Ascending aorta (tissue), 2 donors: ENCODE measurements around the gene GLIS2. TPM values are rescaled to one million over a fixed set of nuclear protein-coding genes. Genes with fewer than 3 reads are reported as not detected.

Experiments
- DNase-seq, 2 donors: peaks; one replicate each; pipeline ENCODE4 v3.0.0-alpha.2; 2019; ENCODE audit warnings: low spot score in 2 of 2
- H3K27ac ChIP-seq, 2 donors: fragments of 200-600 bp; sonication (generic); one replicate each; pipeline ENCODE4 v1.5.1; 2016 to 2017; ENCODE audit warnings: mild to moderate bottlenecking in 1 of 2
- H3K27me3 ChIP-seq: fragments of 200-600 bp; sonication (generic); one replicate; pipeline ENCODE4 v1.5.1; 2017
- H3K36me3 ChIP-seq, 2 donors: fragments of 200-600 bp; sonication (generic); one replicate each; pipeline ENCODE4 v1.5.1; 2016
- H3K4me1 ChIP-seq, 2 donors: fragments of 200-600 bp; sonication (generic); one replicate each; pipeline ENCODE4 v1.5.1; 2016 to 2017; ENCODE audit warnings: mild to moderate bottlenecking in 1 of 2
- H3K4me3 ChIP-seq, 2 donors: fragments of 200-600 bp; sonication (generic); one replicate each; pipeline ENCODE4 v1.5.1; 2016 to 2017; ENCODE audit warnings: mild to moderate bottlenecking in 1 of 2
- H3K9me3 ChIP-seq, 2 donors: fragments of 200-600 bp; sonication (generic); one replicate each; pipeline ENCODE4 v1.5.1; 2016
- intact Hi-C: fragments of 100-400 bp; cut with DNase I; formaldehyde crosslinking; loops from one replicate; pipeline ENCODE4 v1.15.1; 2023
- total RNA-seq: library from RNA; depleted of rRNA; stranded (reverse); fragments of >200 nt; gene quantifications from one replicate; pipeline ENCODE4 v1.1.0, GENCODE V29; 2016
- TF ChIP-seq, protein P1 (sequence below), 3 experiments: fragments of 200-600 bp in 2 of 3; fragments of 450-650 bp in 1 of 3; sonication (generic) in 2 of 3; IDR thresholded peaks; one replicate each; pipeline ENCODE4 v1.5.1; 2016 to 2019; ENCODE audit warnings: antibody characterized with exemption in 3 of 3, mild to moderate bottlenecking in 1 of 3, moderate library complexity in 1 of 3

Gene GLIS2
- total RNA-seq, 1 donor from 2014 or later = 16.8 TPM

DNA sequence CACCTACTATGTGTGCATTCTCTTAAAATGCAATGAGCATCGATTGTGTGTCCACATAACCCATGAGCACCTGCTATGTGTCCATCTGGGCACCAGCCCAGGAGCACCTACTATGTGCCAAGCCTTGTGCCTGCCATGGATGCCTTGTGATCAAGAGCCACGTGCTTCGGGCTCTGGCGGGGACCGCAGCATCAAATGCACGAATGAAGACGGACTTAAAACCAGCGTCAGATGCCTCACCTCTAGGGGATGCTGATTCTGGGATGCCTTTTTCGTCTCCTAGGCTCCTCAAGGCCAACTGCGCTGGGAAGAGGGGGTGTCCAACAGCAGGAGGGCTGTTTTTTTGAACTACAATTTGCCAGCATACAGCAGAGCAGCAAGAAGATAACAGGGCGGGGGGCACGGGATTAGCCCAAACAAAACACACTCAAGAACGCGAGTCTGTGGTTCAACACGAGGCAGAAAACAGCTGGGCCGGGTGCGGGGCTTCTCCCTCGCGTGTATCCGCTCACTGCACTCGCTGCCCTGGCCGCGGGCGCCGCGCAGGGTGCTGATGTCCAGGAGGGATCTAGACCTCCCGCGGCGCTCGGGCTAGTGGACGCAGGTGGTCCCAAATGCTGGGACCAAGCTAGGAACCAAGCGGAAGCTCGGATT, 1.2 kb upstream of the GLIS2 start:
- H3K4me3 ChIP-seq = peak overlapping the region; percentile 75 to 90
- no peak for DNase-seq
- H3K36me3 ChIP-seq = no peaks in the 10 kb centered on the region
- peaks cover 19 to 28% of the 10 kb centered on the region in 2 donors for H3K4me1 ChIP-seq
- TF ChIP-seq, protein P1, sequence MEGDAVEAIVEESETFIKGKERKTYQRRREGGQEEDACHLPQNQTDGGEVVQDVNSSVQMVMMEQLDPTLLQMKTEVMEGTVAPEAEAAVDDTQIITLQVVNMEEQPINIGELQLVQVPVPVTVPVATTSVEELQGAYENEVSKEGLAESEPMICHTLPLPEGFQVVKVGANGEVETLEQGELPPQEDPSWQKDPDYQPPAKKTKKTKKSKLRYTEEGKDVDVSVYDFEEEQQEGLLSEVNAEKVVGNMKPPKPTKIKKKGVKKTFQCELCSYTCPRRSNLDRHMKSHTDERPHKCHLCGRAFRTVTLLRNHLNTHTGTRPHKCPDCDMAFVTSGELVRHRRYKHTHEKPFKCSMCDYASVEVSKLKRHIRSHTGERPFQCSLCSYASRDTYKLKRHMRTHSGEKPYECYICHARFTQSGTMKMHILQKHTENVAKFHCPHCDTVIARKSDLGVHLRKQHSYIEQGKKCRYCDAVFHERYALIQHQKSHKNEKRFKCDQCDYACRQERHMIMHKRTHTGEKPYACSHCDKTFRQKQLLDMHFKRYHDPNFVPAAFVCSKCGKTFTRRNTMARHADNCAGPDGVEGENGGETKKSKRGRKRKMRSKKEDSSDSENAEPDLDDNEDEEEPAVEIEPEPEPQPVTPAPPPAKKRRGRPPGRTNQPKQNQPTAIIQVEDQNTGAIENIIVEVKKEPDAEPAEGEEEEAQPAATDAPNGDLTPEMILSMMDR (IDR thresholded peaks at IDR 0.05) = no peak
- H3K9me3 ChIP-seq = no peaks in the 10 kb centered on the region
- H3K27ac ChIP-seq = peak overlapping the region; percentile 94 to 97
- intact Hi-C loops = loop anchor here (1.0 to 5.0 kb wide), 2 partner anchors 7 to 42 kb away; partner anchors contain the start of gene TFAP4
- H3K27me3 ChIP-seq = no peaks in the 10 kb centered on the region

DNA sequence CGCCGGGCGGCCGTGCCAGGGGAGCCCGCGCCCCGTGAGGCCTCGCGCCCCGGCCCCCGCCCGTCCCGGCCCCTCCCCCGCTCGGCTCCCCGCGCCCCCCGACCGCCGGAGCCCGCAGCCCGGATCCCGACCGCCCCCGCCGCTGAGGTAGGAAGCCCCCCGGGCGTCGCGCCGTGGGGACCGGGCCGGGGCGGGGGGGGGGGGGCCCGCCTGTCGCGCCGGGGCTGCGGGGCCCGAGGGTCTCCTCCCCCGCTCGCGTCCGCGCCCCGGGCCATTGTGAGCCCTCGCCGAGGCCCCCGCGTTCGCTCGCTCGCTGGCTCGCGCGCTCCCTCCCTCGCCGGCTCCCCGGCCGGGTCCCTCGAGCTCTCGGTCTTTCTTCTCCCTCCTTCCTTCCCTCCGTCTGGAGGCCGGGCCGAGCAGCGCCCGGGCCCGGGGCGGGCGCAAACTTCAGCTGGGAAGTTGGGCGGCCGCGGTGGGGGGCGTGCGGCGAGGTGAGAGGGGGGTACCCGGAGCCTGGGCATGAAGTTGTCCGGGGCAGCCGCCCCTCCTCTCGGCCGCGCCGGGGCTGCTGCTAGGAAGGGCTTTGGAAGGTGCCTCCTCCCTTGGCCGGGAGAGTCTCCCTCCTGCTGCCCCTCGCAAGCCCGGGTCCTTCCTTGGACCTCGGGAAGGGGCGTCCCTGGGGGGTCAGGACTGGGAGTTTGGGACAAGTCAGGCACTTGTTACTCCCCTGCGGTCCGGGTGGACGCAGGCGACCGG, 419 bp downstream of the GLIS2 start:
- Histone ChIP-seq H3K27ac (peak overlapping the region; percentile 93 to 94), H3K27me3 (no peaks in the 10 kb centered on the region), H3K4me1 (peaks cover 30 to 42% of the 10 kb centered on the region in 2 donors), H3K36me3 (no peaks in the 10 kb centered on the region), H3K9me3 (no peaks in the 10 kb centered on the region), H3K4me3 (peak overlapping the region; percentile 75 to 90)
- intact Hi-C loops = loop anchor here (5.0 kb wide), 1 partner anchor 44 kb away; the partner anchor contains the start of gene TFAP4
- DNase-seq = no peak
- TF ChIP-seq, protein P1 (IDR thresholded peaks at IDR 0.05) = no peak

DNA sequence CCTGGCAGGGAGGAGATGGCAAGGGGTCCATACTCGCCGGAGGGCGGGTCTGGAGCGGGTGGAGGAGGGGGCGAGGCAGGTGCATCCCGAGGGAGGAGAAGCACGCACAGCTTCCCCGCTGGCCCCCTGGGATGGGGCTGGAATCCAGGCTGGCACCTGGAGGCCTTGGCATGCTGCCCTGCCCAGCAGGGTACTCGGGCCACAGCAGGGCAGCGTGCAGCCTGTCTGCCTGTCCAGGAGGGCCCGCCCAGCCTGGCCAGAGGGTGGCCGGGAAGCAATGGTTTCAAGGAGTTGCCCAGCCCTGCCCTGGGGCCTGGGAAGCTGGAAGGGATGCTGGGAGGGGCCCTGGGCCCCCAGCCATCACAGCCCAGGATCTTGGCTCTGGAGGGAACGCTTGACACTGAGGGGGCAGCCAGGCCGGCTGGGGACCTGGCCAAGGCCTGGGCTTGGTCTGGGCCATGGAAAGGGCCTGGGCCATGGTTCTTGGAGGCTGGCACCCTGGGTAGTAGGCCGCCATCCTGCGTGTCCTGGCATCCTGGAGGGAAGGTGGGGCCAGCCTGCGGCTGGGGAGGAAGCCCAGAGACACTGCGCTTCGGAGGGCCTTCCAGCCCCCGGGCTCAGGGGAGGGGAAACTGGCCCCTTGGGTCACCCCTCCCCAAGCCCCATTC, 1.1 kb downstream of the GLIS2 start:
- TF ChIP-seq, protein P1 (IDR thresholded peaks at IDR 0.05) = no peak
- peaks cover 36 to 49% of the 10 kb centered on the region in 2 donors for H3K4me1 ChIP-seq
- H3K4me3 ChIP-seq = peak overlapping the region; percentile 75 to 90
- no peaks in the 10 kb centered on the region for H3K27me3 ChIP-seq
- DNase-seq = peak in 1 of 2 donors; percentile 89
- H3K27ac ChIP-seq = peak overlapping the region; percentile 93 to 94
- no peaks in the 10 kb centered on the region for H3K36me3 ChIP-seq
- intact Hi-C loops = loop anchor here (5.0 kb wide), 1 partner anchor 45 kb away; the partner anchor contains the start of gene TFAP4
- H3K9me3 ChIP-seq = no peaks in the 10 kb centered on the region

DNA sequence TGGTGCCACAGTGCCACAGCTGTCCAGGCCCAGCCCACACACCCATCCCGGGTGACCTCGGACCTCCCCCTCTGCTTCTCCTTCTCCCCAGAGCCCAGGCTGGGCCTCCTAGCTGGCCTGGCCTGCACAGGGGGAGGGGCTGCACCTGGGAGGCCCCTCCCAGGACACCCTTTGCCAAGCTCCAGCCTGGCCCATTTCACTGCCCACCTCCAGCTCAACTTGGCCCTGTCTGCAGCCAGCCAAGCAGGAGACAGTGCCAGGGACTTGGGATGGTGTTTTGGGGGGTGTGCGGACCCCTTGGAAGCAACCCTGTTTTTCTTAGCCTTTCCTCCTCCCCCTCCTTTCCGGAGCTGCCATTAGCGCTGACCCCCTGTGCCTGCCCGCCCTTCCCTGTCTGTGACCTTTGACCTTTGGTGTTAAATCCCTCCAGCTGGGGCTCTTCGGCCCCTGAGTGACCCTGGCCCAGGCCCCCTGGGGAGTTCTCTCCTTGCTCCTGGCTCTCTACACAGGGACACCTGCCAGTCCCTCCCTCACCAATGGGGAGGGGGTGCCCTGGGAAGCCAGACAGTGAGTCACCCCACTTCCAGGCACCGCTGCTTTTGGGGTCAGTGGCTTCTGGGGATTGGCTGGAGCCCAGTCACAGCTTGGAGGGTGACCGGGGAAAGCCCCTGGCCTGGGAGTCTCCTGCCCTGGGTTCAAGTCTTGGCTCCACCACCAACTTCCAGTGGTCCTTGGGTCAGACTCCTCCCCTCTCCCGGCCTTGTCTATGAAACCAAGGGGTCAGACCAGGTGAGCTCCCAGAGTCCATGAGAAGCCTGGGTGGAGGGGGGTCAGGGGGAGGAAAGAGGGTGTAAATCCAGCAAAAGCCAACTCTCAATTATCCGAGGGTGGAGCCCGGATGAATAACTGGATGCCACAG, 1.9 kb downstream of the GLIS2 start:
- H3K4me1 ChIP-seq = peaks cover 36 to 57% of the 10 kb centered on the region in 2 donors

More for the DNA sequence above, 1.9 kb downstream of the GLIS2 start:
- H3K27me3 ChIP-seq = no peaks in the 10 kb centered on the region
- peak overlapping the region; percentile 75 to 90 for H3K4me3 ChIP-seq
- TF ChIP-seq, protein P1 (IDR thresholded peaks at IDR 0.05) = no peak
- no peaks in the 10 kb centered on the region for H3K36me3 ChIP-seq
- intact Hi-C loops = loop anchor here (5.0 kb wide), 1 partner anchor 45 kb away; the partner anchor contains the start of gene TFAP4
- no peaks in the 10 kb centered on the region for H3K9me3 ChIP-seq
- peak overlapping the region; percentile 93 to 94 for H3K27ac ChIP-seq
- DNase-seq = peak in 1 of 2 donors; percentile 86
